B cell (primary cell): ENCODE data around the gene NPIPA1.
"Not testable (repeated sequence)": the region's sequence is repeated elsewhere in the genome, so short reads cannot be mapped to it uniquely, and the experiment has no call there.

ENCODE experiments used
- EZH2 ChIP-seq: IDR thresholded peaks from 2 replicates; pipeline ENCODE4 v1.6.1; 2012; ENCODE audit warnings: borderline replicate concordance, low read depth, mild to moderate bottlenecking, moderate library complexity, low read length; ENCODE audit not compliant: insufficient read depth, poor library complexity, severe bottlenecking
- TF ChIP-seq, protein P1 (sequence below): fragments of 200-600 bp; IDR thresholded peaks from one replicate; pipeline ENCODE4 v1.8.0; 2022; ENCODE audit warnings: antibody characterized with exemption, mild to moderate bottlenecking

- TF ChIP-seq, protein P1, sequence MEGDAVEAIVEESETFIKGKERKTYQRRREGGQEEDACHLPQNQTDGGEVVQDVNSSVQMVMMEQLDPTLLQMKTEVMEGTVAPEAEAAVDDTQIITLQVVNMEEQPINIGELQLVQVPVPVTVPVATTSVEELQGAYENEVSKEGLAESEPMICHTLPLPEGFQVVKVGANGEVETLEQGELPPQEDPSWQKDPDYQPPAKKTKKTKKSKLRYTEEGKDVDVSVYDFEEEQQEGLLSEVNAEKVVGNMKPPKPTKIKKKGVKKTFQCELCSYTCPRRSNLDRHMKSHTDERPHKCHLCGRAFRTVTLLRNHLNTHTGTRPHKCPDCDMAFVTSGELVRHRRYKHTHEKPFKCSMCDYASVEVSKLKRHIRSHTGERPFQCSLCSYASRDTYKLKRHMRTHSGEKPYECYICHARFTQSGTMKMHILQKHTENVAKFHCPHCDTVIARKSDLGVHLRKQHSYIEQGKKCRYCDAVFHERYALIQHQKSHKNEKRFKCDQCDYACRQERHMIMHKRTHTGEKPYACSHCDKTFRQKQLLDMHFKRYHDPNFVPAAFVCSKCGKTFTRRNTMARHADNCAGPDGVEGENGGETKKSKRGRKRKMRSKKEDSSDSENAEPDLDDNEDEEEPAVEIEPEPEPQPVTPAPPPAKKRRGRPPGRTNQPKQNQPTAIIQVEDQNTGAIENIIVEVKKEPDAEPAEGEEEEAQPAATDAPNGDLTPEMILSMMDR: not testable (repeated sequence)
- not testable (repeated sequence) for TF ChIP-seq EZH2
These were observed 13.7 kb upstream of the NPIPA1 start for GRCh38 chr16:14923394-14924088.
